ENCODE data around the gene MCTP1.

Gene MCTP1

GRCh38 chr5:95251185-95251584 lies 33.7 kb downstream of the MCTP1 start:
- no peak for DNase-seq (ENCODE audit: low spot score)
- TF ChIP-seq CTCF (IDR thresholded peaks at IDR 0.05; ENCODE audit: extremely low read depth, missing control alignments): no peak

GRCh38 chr5:95244479-95244878 lies 40.4 kb downstream of the MCTP1 start:
- no peak for TF ChIP-seq CTCF (IDR thresholded peaks at IDR 0.05; ENCODE audit: extremely low read depth, missing control alignments)
- no peak for DNase-seq (ENCODE audit: low spot score)

GRCh38 chr5:95241635-95242034 lies 43.3 kb downstream of the MCTP1 start:
- peak; percentile 29 for DNase-seq (ENCODE audit: low spot score)
- no peak for TF ChIP-seq CTCF (IDR thresholded peaks at IDR 0.05; ENCODE audit: extremely low read depth, missing control alignments)

- DNase-seq (ENCODE audit: low spot score): no peak
- no peak for TF ChIP-seq CTCF (IDR thresholded peaks at IDR 0.05; ENCODE audit: extremely low read depth, missing control alignments)
These were observed 43.7 kb downstream of the MCTP1 start for GRCh38 chr5:95241161-95241560.

GRCh38 chr5:95238560-95239325 lies 46.2 kb downstream of the MCTP1 start:
- peak; percentile 11 for TF ChIP-seq CTCF (IDR thresholded peaks at IDR 0.05; ENCODE audit: extremely low read depth, missing control alignments)
- DNase-seq (ENCODE audit: low spot score): peak; percentile 8

GRCh38 chr5:95237324-95237723 lies 47.6 kb downstream of the MCTP1 start:
- no peak for DNase-seq (ENCODE audit: low spot score)
- TF ChIP-seq CTCF (IDR thresholded peaks at IDR 0.05; ENCODE audit: extremely low read depth, missing control alignments): no peak

GRCh38 chr5:95235439-95235982 lies 49.4 kb downstream of the MCTP1 start:
- no peak for TF ChIP-seq CTCF (IDR thresholded peaks at IDR 0.05; ENCODE audit: extremely low read depth, missing control alignments)
- DNase-seq (ENCODE audit: low spot score): no peak

All from GM20000 (cell line).